K562 (cell line): ENCODE results near the gene CADPS2. TPM values are rescaled to one million over a fixed set of nuclear protein-coding genes. Genes with fewer than 3 reads are reported as not detected.

Experiments used
- ASH1L ChIP-seq: fragments of 450-650 bp; IDR thresholded peaks from 2 replicates; pipeline ENCODE4 v1.6.1; 2018; ENCODE audit warnings: borderline replicate concordance, mild to moderate bottlenecking, low read depth; ENCODE audit not compliant: partially characterized antibody
- HDAC3 ChIP-seq: fragments of 450-650 bp; IDR thresholded peaks from 2 replicates; pipeline ENCODE4 v1.6.1; 2018; ENCODE audit warnings: borderline replicate concordance, mild to moderate bottlenecking, moderate library complexity; ENCODE audit not compliant: partially characterized antibody
- HMGN3 ChIP-seq: IDR thresholded peaks from 2 replicates; pipeline ENCODE4 v1.6.1; 2011; ENCODE audit warnings: borderline replicate concordance, low read depth, mild to moderate bottlenecking, mixed read lengths, low read length; ENCODE audit not compliant: insufficient read length; ENCODE audit errors: extremely low read depth
- NCOA4 ChIP-seq: fragments of 450-650 bp; IDR thresholded peaks from 2 replicates; pipeline ENCODE4 v1.6.1; 2018; ENCODE audit warnings: mild to moderate bottlenecking; ENCODE audit not compliant: partially characterized antibody
- RUNX1 ChIP-seq: sonication (generic); IDR thresholded peaks from 2 replicates; pipeline ENCODE4 v1.6.1; 2016; ENCODE audit warnings: antibody characterized with exemption, low read depth
- SRSF3 ChIP-seq: fragments of 200-400 bp; formaldehyde crosslinking; IDR thresholded peaks from 2 replicates; pipeline ENCODE4 v1.6.1; 2016; ENCODE audit warnings: mild to moderate bottlenecking, low read length, moderate library complexity; ENCODE audit not compliant: insufficient read depth
- TBP ChIP-seq: optimal IDR thresholded peaks from 2 replicates; pipeline ENCODE3; 2011; ENCODE audit warnings: low read depth, low read length, improper control_type of control experiment
- XRCC3 ChIP-seq: fragments of 450-650 bp; IDR thresholded peaks from 2 replicates; pipeline ENCODE4 v1.6.1; 2017; ENCODE audit warnings: mild to moderate bottlenecking, moderate library complexity
- ZNF699 ChIP-seq: fragments of 250-450 bp; sonication (Bioruptor Pico); IDR thresholded peaks from 2 replicates; pipeline ENCODE4 v1.8.0; 2021; ENCODE audit warnings: mild to moderate bottlenecking, moderate library complexity; ENCODE audit not compliant: insufficient replicate concordance
- polyA plus RNA-seq, 8 experiments: library from polyadenylated mRNA; depleted of rRNA in 4 of 8; stranded (reverse) in 5 of 8; unstranded in 3 of 8; fragments of >200 nt; fragmentation: Nextera tagmentation in 2 of 8; fragmentation: Illumina TruSeq in 1 of 8; extraction: Ambion mirVana in 2 of 8; extraction: Trizol in 1 of 8; gene quantifications; 2 replicates each; pipeline versions ENCODE4 v1.2.1 to v1.2.3, GENCODE V29; 2011 to 2014; ENCODE audit warnings: inconsistent platforms in 1 of 8, missing spikeins in 1 of 8
- total RNA-seq, 7 experiments: library from RNA; depleted of rRNA in 6 of 7; stranded (reverse); fragments of >200 nt in 6 of 7; fragmentation: Illumina TruSeq in 2 of 7; extraction: Trizol in 2 of 7; gene quantifications; 2 replicates each; pipeline versions ENCODE4 v1.2.1 to v1.2.3, GENCODE V29; 2011 to 2021; ENCODE audit warnings: low replicate concordance in 1 of 7
- TF ChIP-seq, protein P1 (sequence below): sonication (generic); formaldehyde crosslinking; IDR thresholded peaks from 2 replicates; pipeline ENCODE4 v1.8.1; 2023; ENCODE audit warnings: mild to moderate bottlenecking, missing genetic modification reagents

Gene CADPS2
- total and polyA plus RNA-seq, 9 of the 15 experiments (the other 6 are each of a cell fraction or from before 2014, with no cell fraction given), result 0.03 to 0.14 (median 0.04) TPM; not detected in 1

DNA sequence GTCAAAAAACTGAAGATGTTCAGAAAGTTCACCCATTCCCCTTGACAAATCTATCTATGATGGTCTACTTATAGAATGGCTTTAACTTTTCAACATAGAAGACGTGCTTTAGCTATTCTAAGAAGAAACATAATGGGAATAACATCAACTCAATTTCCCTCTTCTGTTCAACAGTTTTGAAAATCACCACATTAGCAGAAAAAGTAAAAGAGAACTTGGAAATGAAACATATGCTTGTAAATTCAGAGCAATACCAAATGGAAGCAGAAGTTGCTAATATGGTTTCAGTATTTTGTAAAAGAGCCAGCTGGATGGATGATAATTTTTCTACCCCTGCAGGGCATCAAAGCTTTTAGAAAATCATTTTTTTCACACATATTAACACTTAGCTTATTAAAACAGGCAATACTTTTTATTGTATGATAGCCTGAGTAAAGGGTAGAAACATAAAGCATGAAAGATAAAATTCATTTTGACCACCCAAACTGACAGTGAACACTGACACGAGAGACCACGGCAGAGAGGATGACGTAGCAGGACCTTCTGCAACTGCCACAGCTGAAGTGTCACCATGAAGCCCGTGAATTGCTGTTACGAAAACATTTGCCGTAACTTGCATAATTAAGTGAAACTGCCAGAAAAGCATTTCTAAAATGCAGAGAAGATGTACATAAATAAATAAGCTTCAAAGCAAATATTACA, 542.5 kb downstream of the CADPS2 start (continued):
- no peak for TF ChIP-seq NCOA4
- TF ChIP-seq HDAC3, result no peak
- no peak for TF ChIP-seq XRCC3
- TF ChIP-seq, protein P1, sequence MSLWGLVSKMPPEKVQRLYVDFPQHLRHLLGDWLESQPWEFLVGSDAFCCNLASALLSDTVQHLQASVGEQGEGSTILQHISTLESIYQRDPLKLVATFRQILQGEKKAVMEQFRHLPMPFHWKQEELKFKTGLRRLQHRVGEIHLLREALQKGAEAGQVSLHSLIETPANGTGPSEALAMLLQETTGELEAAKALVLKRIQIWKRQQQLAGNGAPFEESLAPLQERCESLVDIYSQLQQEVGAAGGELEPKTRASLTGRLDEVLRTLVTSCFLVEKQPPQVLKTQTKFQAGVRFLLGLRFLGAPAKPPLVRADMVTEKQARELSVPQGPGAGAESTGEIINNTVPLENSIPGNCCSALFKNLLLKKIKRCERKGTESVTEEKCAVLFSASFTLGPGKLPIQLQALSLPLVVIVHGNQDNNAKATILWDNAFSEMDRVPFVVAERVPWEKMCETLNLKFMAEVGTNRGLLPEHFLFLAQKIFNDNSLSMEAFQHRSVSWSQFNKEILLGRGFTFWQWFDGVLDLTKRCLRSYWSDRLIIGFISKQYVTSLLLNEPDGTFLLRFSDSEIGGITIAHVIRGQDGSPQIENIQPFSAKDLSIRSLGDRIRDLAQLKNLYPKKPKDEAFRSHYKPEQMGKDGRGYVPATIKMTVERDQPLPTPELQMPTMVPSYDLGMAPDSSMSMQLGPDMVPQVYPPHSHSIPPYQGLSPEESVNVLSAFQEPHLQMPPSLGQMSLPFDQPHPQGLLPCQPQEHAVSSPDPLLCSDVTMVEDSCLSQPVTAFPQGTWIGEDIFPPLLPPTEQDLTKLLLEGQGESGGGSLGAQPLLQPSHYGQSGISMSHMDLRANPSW (CRISPR knock-in tag), result no peak
- TF ChIP-seq ASH1L, result no peak
- TF ChIP-seq SRSF3, result no peak
- TF ChIP-seq HMGN3, result no peak
- TF ChIP-seq TBP, result no peak
- TF ChIP-seq ZNF699 (CRISPR knock-in tag), result no peak
- no peak for TF ChIP-seq RUNX1
